NOMO-1 treated with dmso at 0.1 percent for 144 hours (cell line): ENCODE data around the gene CDKAL1.
"Not testable (repeated sequence)": the region's sequence is repeated elsewhere in the genome, so short reads cannot be mapped to it uniquely, and the experiment has no call there.

ENCODE experiments used
- DNase-seq: peaks from one replicate; lab custom pipeline; 2025; ENCODE audit not compliant: unreplicated experiment; lab: John Stamatoyannopoulos, UW

The CDKAL1 gene

DNA sequence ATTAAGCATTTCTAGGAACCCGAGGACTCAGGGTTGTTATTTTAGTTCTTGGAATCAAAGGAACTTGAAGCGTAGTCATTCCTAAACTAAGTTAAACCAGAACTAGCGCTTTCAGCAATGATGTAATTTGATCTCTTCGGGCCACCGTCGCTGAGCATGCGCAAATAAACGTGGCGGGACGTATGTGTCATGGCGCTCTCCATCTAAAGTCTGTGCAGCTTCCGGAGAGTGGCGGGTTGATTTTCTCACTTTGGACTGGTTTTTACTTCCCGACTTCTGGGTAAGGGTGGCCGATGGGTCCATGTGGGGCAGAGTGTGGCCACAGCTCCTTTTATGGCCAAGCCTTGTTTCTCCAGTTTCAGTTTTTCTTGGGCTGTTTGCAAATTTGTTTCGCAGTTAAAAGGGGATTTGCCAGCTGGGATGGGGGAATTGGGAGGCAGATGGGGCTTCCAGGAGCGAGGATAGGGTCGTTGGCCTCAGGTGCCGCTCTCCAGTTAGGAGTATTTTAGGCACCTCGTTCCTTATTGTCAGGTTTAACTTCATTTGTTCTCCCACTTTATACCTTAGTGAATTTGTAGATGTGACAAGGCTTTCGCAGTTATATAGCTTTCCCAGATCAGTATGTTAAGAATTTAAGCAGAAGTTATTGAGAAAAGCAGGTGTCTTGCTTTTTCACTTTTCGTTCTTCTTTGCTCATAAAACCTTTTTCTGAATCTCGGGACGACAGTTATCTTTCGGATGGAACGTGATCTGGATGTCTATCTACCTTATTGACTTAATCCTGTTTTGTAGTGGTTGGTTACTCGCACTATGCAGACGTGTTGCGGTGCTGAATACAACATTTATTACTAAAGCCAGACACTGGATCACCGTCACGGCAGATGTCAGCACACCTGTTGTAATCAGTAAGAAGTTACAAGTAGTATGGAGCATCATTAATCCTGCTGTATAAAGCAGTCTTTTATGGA lies at the start of gene CDKAL1:
TSS of gene CDKAL1 (plus strand) at position 163 of the 968 bp plus-strand sequence. CDS start 11,894 bp downstream, outside the sequence.
- DNase-seq = peak; percentile 84

DNA sequence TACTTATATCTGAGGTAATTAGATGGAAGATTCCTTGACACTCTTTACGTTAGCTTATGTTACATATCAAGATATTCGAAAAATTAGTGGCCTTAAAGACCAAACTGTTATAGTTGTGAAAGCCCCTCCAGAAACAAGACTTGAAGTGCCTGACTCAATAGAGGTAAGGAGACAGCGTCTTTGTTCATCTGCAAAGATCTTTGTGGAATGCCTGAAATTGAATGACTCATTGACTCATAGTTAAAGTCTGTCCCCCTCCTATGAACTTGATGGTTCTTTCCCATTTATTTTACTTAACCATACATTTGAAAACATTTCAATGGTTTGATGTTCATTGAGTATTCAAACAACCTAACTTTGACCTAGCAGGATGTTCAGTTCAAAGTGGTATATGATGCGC lies 47.6 kb upstream of the CDKAL1 start:
- DNase-seq = no peak

GRCh38 chr6:20487669-20488375 lies 46.4 kb upstream of the CDKAL1 start:
- no peak for DNase-seq

- no peak for DNase-seq
Measured at GRCh38 chr6:20490591-20490990, 43.7 kb upstream of the CDKAL1 start.

DNA sequence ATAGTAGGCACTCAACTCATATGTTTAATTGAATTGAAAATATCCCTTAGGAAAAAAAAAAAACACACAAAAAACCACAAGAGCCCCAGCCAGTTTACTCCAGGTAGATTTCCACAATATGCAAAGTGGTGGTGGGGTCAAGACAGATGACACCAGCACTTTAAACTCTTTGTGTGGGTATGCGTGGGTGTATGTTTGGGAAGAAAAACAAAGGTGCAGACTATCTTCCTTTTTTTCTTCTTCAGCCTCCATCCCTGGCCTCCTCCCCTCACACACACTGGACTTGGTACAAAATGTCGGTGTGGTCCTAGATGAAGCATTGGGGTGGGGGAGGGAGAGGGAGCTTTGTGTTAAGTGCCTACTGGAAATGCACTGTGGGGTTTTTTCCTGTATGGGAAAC lies 42.2 kb upstream of the CDKAL1 start:
- DNase-seq = no peak

DNA sequence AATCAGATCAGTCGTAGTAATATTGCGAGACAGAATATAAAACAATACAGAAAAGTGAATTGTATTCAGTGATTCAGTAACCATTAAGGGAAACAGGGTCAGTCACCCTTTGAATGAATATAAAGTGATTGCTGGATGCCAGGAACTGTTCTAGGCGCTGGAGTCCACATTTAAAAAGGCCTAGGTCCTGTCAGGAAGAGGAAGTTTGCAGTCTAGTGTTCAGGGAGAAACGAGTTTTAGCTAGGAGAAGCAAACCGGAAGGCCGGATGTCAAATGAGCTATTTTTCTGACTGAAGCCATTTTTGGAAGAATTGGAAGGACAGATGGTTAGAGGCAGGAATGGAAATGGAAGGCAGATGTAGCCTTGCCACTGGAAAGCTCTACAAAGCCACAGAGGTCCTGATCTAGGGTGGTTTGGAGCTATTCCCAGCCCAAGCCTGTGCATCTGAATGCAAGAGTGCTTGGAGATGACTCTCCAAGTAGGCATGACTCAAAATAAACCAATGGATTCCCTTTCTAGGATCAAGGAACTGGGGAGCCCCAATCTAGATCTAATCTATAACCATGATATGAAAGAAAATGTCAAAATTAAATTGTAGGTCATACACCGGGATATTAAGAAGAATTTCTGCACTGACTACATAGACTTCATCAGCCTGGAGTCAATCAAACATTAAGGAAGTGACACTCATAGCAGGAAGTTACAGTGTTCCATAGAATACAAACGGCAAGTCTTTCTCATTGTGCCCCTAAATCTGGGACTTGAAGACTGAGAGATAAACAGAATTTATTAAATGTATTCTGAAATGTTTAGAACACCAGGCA lies 36.8 kb upstream of the CDKAL1 start:
- DNase-seq = no peak

- no peak for DNase-seq
Measured at GRCh38 chr6:20498041-20498385, 36.2 kb upstream of the CDKAL1 start.

GRCh38 chr6:20509212-20509611 lies 25.0 kb upstream of the CDKAL1 start:
- DNase-seq = no peak

GRCh38 chr6:20511852-20512251 lies 22.4 kb upstream of the CDKAL1 start:
- no peak for DNase-seq

GRCh38 chr6:20525208-20525607 lies 9.0 kb upstream of the CDKAL1 start:
- DNase-seq = not testable (repeated sequence)

GRCh38 chr6:20529086-20529448 lies 5.2 kb upstream of the CDKAL1 start:
- DNase-seq = not testable (repeated sequence)

- no peak for DNase-seq
Measured at GRCh38 chr6:20532881-20533280, 1.4 kb upstream of the CDKAL1 start.

- DNase-seq = no peak
Measured at GRCh38 chr6:20533746-20534294, 437 bp upstream of the CDKAL1 start.

GRCh38 chr6:20538131-20538662 lies 3.9 kb downstream of the CDKAL1 start:
- no peak for DNase-seq

- no peak for DNase-seq
Measured at GRCh38 chr6:20538907-20539306, 4.7 kb downstream of the CDKAL1 start.

DNA sequence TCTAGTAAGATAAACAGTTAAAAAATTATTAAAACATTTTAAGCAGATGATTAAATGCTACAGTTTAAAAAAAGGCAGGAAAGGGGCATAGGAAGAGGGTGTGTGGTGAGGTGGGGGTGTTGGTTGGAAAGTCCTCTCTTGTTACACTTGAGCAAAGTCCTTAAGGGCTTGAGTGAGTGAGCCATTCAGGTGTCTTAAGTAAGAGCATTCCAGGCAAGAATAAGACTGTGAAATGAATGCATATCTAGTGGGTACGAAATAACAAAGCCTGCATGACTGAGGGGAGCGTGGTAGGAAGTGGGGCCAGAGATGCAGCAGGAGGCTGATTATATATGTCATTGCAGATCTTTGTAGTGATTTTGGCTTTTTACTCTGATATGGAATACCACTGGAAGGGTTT lies 5.1 kb downstream of the CDKAL1 start:
- DNase-seq = no peak

DNA sequence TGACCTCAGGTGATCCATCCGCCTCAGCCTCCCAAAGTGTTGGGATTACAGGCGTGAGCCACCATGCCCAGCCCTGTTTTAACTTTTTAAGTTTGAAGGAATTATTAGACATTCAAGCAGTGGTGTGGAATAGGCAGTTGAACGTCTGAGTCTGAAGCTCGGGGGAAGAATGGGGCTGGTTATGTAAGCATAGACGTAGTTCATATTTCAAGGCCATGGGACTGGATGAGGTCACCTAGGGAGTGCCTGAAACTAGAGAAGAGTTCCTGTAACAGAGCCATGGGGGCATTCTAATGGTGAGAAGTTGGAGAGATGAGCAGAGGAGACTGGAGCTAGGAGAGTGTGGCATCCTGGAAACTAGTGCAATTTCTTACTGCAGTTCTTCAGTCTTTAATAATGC lies 6.4 kb downstream of the CDKAL1 start:
- DNase-seq = no peak

DNA sequence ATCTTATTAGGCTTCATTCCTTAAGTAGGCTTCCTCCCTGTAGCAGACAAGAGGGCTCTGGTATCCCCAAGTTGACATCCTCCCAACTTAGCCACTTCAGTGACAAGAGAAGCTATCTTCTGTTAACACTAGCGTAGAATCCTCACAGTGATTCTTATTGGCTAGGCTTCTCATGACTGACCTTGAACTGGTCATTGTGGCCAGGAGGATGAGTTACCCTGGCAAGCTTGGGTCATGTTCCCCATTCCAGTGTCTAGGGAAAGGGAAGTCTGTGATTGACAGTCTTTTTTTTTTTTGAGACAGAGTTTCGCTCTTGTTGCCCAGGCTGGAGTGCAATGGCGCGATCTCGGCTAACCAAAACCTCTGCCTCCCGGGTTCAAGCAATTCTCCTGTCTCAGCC lies 7.1 kb downstream of the CDKAL1 start:
- DNase-seq = no peak

- DNase-seq = no peak
Measured at GRCh38 chr6:20542927-20543602, 8.8 kb downstream of the CDKAL1 start.

- no peak for DNase-seq
Measured at GRCh38 chr6:20548264-20548663, 14.0 kb downstream of the CDKAL1 start.
